HCT116 (cell line): ENCODE measurements around the gene SSTR3. TPM values are rescaled to one million over a fixed set of nuclear protein-coding genes. Genes with fewer than 3 reads are reported as not detected.

Experiments used
- ATAC-seq: fragments of 200-7000 bp; cut with Tn5 transposase; 2 replicates; pipeline ENCODE4 v1.9.1; 2020; ENCODE audit warnings: mild to moderate bottlenecking, moderate library complexity
- BruUV-seq: library from RNA; stranded (reverse); fragments of 400-500 nt; replicated peaks from 2 replicates; lab custom pipeline; 2021; lab: Mats Ljungman, UMichigan
- CTCF ChIA-PET: fragments of 300-600 bp; sonication (Branson Sonifier 250); formaldehyde crosslinking; loops from one replicate; lab custom pipeline; 2021; ENCODE audit warnings: antibody characterized with exemption; lab: Charles Lee
- POLR2A ChIA-PET: fragments of 300-600, 350-600 bp; sonication (Branson Sonifier 250); formaldehyde crosslinking; loops from one replicate; lab custom pipeline; 2021; ENCODE audit warnings: antibody characterized with exemption; lab: Charles Lee
- RAD21 ChIA-PET, 2 experiments: fragments of 300-600 bp; sonication (Branson Sonifier 250); formaldehyde crosslinking; loops; one replicate each; lab custom pipeline; 2023; ENCODE audit warnings: low total read pairs in 2 of 2; ENCODE audit not compliant: uncharacterized antibody in 2 of 2, unreplicated experiment in 2 of 2, low non-redundant PET in 1 of 2; lab: Charles Lee
- DNase-seq: peaks from one replicate; pipeline ENCODE4 v3.0.0-alpha.2; 2010; ENCODE audit warnings: low read depth, low spot score
- H2AFZ ChIP-seq: fragments of 200-600 bp; shearing (Covaris generic), sonication (generic); 2 replicates; pipeline ENCODE4 v1.6.1; 2017; ENCODE audit warnings: low read depth, mixed run types, mixed read lengths, antibody characterized with exemption, low read length; ENCODE audit not compliant: poor library complexity, severe bottlenecking
- H3K27ac ChIP-seq: 2 replicates; pipeline ENCODE4 v1.5.1; 2012; ENCODE audit warnings: low read depth, low read length
- H3K27me3 ChIP-seq: fragments of 200-600 bp; sonication (generic); 2 replicates; pipeline ENCODE4 v1.6.1; 2016; ENCODE audit warnings: mixed run types, low read length, mixed read lengths; ENCODE audit not compliant: insufficient read depth
- H3K36me3 ChIP-seq, 2 experiments: fragments of 200-500 bp in 1 of 2; fragments of 200-600 bp in 1 of 2; sonication (Bioruptor generic) in 1 of 2; sonication (generic) in 1 of 2; 2 replicates each; pipeline versions ENCODE4 v1.5.1 to v1.6.1; 2014 to 2016; ENCODE audit warnings: low read length in 2 of 2, inconsistent platforms in 1 of 2, mixed read lengths in 1 of 2, mixed run types in 1 of 2; ENCODE audit not compliant: insufficient read depth in 2 of 2, control insufficient read depth in 1 of 2
- H3K4me1 ChIP-seq, 2 experiments: fragments of 200-600 bp in 1 of 2; sonication (generic) in 1 of 2; 2 replicates each; pipeline versions ENCODE4 v1.5.1 to v1.6.1; 2012 to 2017; ENCODE audit warnings: low read length in 2 of 2, inconsistent platforms in 1 of 2, mild to moderate bottlenecking in 1 of 2, mixed read lengths in 1 of 2, mixed run types in 1 of 2, moderate library complexity in 1 of 2; ENCODE audit not compliant: insufficient read depth in 2 of 2, control insufficient read depth in 1 of 2
- H3K4me2 ChIP-seq: fragments of 200-600 bp; sonication (generic); 2 replicates; pipeline ENCODE4 v1.6.1; 2017; ENCODE audit warnings: mixed run types, low read length, mixed read lengths
- H3K4me3 ChIP-seq, 2 experiments: fragments of 200-600 bp in 1 of 2; sonication (generic) in 1 of 2; replicated peaks in 1 of 2; 2 replicates each; pipeline ENCODE4 v1.5.1; 2011 to 2016; ENCODE audit warnings: low read length in 2 of 2, control low read depth in 1 of 2, low read depth in 1 of 2, mild to moderate bottlenecking in 1 of 2, mixed read lengths in 1 of 2, mixed run types in 1 of 2
- H3K79me2 ChIP-seq: fragments of 200-600 bp; sonication (generic); 2 replicates; pipeline ENCODE4 v1.6.1; 2017; ENCODE audit warnings: mild to moderate bottlenecking, mixed run types, low read length, moderate library complexity, mixed read lengths; ENCODE audit not compliant: insufficient read depth
- H3K9ac ChIP-seq: fragments of 200-600 bp; sonication (generic); 2 replicates; pipeline ENCODE4 v1.6.1; 2016; ENCODE audit warnings: low read length, mixed read lengths
- H3K9me2 ChIP-seq: fragments of 200-600 bp; sonication (generic), shearing (Covaris generic); 2 replicates; pipeline ENCODE4 v1.6.1; 2017; ENCODE audit warnings: mixed run types, mild to moderate bottlenecking, moderate library complexity; ENCODE audit not compliant: insufficient read depth
- H3K9me3 ChIP-seq, 2 experiments: fragments of 200-500 bp in 1 of 2; fragments of 200-600 bp in 1 of 2; sonication (Bioruptor generic) in 1 of 2; sonication (generic) in 1 of 2; 2 replicates each; pipeline ENCODE4 v1.6.1; 2014 to 2017; ENCODE audit warnings: low read length in 2 of 2, mixed read lengths in 2 of 2, inconsistent platforms in 1 of 2, low read depth in 1 of 2, mild to moderate bottlenecking in 1 of 2, mixed run types in 1 of 2, moderate library complexity in 1 of 2; ENCODE audit not compliant: control insufficient read depth in 1 of 2, insufficient read depth in 1 of 2
- H4K20me1 ChIP-seq: fragments of 200-600 bp; sonication (generic), shearing (Covaris generic); 2 replicates; pipeline ENCODE4 v1.6.1; 2017; ENCODE audit warnings: mixed run types, mild to moderate bottlenecking, moderate library complexity; ENCODE audit not compliant: insufficient read depth
- CEBPB ChIP-seq: IDR thresholded peaks from 2 replicates; pipeline ENCODE4 v1.6.1; 2012; ENCODE audit warnings: low read depth
- EGR1 ChIP-seq: IDR thresholded peaks from 2 replicates; pipeline ENCODE4 v1.6.1; 2012; ENCODE audit warnings: low read depth
- ELF1 ChIP-seq: IDR thresholded peaks from 2 replicates; pipeline ENCODE4 v1.6.1; 2012; ENCODE audit warnings: low read depth, borderline replicate concordance
- EZH2phosphoT487 ChIP-seq: fragments of 200-600 bp; IDR thresholded peaks from 2 replicates; pipeline ENCODE4 v1.6.1; 2018; ENCODE audit warnings: antibody characterized with exemption, borderline replicate concordance
- FOSL1 ChIP-seq: IDR thresholded peaks from 2 replicates; pipeline ENCODE4 v1.6.1; 2012; ENCODE audit warnings: low read depth
- JUND ChIP-seq: IDR thresholded peaks from 2 replicates; pipeline ENCODE4 v1.6.1; 2012
- POLR2A ChIP-seq: IDR thresholded peaks from 2 replicates; pipeline ENCODE4 v1.7.0; 2011; ENCODE audit warnings: borderline replicate concordance; ENCODE audit not compliant: insufficient read depth, insufficient read length; ENCODE audit errors: extremely low read depth
- POLR2AphosphoS5 ChIP-seq: IDR thresholded peaks from 2 replicates; pipeline ENCODE4 v1.6.1; 2011; ENCODE audit warnings: mild to moderate bottlenecking, low read depth, low read length, moderate library complexity
- SP1 ChIP-seq: IDR thresholded peaks from 2 replicates; pipeline ENCODE4 v1.6.1; 2012; ENCODE audit warnings: low read depth
- TCF7L2 ChIP-seq: IDR thresholded peaks from 2 replicates; pipeline ENCODE4 v1.7.0; 2011; ENCODE audit warnings: borderline replicate concordance, inconsistent platforms; ENCODE audit not compliant: insufficient read depth, insufficient read length; ENCODE audit errors: extremely low read depth
- YY1 ChIP-seq: IDR thresholded peaks from 2 replicates; pipeline ENCODE4 v1.6.1; 2011; ENCODE audit warnings: low read length, low read depth, moderate library complexity, mild to moderate bottlenecking; ENCODE audit not compliant: insufficient replicate concordance; ENCODE audit errors: extremely low read depth
- ZFX ChIP-seq: fragments of 450-650 bp; IDR thresholded peaks from 2 replicates; pipeline ENCODE4 v1.6.1; 2017
- intact Hi-C: fragments of 100-400 bp; cut with micrococcal nuclease; formaldehyde crosslinking; loops from 2 replicates; pipeline ENCODE4 v1.10.0; 2022
- total RNA-seq: library from RNA; stranded (reverse); gene quantifications from one replicate; pipeline ENCODE4 v1.2.1, GENCODE V29; 2021; ENCODE audit not compliant: unreplicated experiment
- TF ChIP-seq, protein P1 (sequence below): IDR thresholded peaks from 2 replicates; pipeline ENCODE4 v1.6.1; 2012
- TF ChIP-seq, protein P2 (sequence below): IDR thresholded peaks from 2 replicates; pipeline ENCODE4 v1.6.1; 2012; ENCODE audit warnings: low read depth
- TF ChIP-seq, protein P3 (sequence below): IDR thresholded peaks from 2 replicates; pipeline ENCODE4 v1.6.1; 2012
- TF ChIP-seq, protein P4 (sequence below), 3 experiments: fragments of 200-600 bp in 1 of 3; sonication (generic) in 1 of 3; IDR thresholded peaks in 2 of 3; conservative IDR thresholded peaks in 1 of 3; 2 replicates each; pipeline ENCODE4 v1.5.1; 2012 to 2017; ENCODE audit warnings: low read depth in 2 of 3, low read length in 2 of 3, antibody characterized with exemption in 1 of 3, borderline replicate concordance in 1 of 3, control low read depth in 1 of 3, mild to moderate bottlenecking in 1 of 3, mixed read lengths in 1 of 3, mixed run types in 1 of 3, moderate library complexity in 1 of 3; ENCODE audit not compliant: insufficient read depth in 1 of 3
- TF ChIP-seq, protein P5 (sequence below): IDR thresholded peaks from 2 replicates; pipeline ENCODE4 v1.6.1; 2011; ENCODE audit warnings: mild to moderate bottlenecking, low read length, moderate library complexity; ENCODE audit not compliant: insufficient replicate concordance; ENCODE audit errors: extremely low read depth

Gene SSTR3
- total RNA-seq, 1 experiment from 2014 or later, result not detected

DNA sequence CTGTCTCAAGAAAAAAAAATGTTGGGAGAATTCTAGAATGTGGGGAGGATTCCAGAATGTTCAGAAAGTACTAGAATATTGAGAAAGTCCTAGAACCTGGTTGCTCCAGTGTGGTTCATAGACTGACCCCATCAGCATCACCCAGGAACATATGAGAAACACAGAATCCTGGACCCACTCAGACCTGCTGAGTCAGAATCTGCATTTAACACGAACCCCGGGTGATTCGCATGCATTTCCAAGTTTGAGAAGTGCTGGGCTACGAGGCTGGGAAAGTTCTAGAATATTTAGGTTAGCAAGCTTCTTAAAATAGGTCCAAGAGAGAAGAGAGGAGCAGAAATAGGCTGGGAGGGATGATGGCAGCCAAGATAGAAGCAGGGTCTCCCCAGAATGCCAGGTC lies 30.6 kb downstream of the SSTR3 start:
- Histone ChIP-seq H3K4me3 (no peak overlapping the region), H2AFZ (no peak overlapping the region), H3K4me1 (peaks cover 9 to 29% of the 10 kb centered on the region in 2 experiments), H3K27ac (no peak overlapping the region)
- POLR2A ChIA-PET, result no interaction called here
- TF ChIP-seq CEBPB (no peak), SP1 (no peak), FOSL1 (no peak), YY1 (no peak), POLR2A (no peak), ZFX (no peak), TCF7L2 (no peak), EZH2phosphoT487 (no peak), EGR1 (no peak), JUND (no peak), POLR2AphosphoS5 (no peak), ELF1 (no peak)
- TF ChIP-seq, protein P1, sequence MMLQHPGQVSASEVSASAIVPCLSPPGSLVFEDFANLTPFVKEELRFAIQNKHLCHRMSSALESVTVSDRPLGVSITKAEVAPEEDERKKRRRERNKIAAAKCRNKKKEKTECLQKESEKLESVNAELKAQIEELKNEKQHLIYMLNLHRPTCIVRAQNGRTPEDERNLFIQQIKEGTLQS, result no peak
- TF ChIP-seq, protein P2, sequence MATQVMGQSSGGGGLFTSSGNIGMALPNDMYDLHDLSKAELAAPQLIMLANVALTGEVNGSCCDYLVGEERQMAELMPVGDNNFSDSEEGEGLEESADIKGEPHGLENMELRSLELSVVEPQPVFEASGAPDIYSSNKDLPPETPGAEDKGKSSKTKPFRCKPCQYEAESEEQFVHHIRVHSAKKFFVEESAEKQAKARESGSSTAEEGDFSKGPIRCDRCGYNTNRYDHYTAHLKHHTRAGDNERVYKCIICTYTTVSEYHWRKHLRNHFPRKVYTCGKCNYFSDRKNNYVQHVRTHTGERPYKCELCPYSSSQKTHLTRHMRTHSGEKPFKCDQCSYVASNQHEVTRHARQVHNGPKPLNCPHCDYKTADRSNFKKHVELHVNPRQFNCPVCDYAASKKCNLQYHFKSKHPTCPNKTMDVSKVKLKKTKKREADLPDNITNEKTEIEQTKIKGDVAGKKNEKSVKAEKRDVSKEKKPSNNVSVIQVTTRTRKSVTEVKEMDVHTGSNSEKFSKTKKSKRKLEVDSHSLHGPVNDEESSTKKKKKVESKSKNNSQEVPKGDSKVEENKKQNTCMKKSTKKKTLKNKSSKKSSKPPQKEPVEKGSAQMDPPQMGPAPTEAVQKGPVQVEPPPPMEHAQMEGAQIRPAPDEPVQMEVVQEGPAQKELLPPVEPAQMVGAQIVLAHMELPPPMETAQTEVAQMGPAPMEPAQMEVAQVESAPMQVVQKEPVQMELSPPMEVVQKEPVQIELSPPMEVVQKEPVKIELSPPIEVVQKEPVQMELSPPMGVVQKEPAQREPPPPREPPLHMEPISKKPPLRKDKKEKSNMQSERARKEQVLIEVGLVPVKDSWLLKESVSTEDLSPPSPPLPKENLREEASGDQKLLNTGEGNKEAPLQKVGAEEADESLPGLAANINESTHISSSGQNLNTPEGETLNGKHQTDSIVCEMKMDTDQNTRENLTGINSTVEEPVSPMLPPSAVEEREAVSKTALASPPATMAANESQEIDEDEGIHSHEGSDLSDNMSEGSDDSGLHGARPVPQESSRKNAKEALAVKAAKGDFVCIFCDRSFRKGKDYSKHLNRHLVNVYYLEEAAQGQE, result no peak
- TF ChIP-seq, protein P3, sequence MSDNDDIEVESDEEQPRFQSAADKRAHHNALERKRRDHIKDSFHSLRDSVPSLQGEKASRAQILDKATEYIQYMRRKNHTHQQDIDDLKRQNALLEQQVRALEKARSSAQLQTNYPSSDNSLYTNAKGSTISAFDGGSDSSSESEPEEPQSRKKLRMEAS, result no peak
- TF ChIP-seq, protein P4, sequence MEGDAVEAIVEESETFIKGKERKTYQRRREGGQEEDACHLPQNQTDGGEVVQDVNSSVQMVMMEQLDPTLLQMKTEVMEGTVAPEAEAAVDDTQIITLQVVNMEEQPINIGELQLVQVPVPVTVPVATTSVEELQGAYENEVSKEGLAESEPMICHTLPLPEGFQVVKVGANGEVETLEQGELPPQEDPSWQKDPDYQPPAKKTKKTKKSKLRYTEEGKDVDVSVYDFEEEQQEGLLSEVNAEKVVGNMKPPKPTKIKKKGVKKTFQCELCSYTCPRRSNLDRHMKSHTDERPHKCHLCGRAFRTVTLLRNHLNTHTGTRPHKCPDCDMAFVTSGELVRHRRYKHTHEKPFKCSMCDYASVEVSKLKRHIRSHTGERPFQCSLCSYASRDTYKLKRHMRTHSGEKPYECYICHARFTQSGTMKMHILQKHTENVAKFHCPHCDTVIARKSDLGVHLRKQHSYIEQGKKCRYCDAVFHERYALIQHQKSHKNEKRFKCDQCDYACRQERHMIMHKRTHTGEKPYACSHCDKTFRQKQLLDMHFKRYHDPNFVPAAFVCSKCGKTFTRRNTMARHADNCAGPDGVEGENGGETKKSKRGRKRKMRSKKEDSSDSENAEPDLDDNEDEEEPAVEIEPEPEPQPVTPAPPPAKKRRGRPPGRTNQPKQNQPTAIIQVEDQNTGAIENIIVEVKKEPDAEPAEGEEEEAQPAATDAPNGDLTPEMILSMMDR (IDR thresholded peaks at IDR 0.05 in 2 of 3, conservative IDR thresholded peaks at IDR 0.05 in 1 of 3; ENCODE audit: borderline replicate concordance in 1 of 3, insufficient read depth in 1 of 3, low read depth in 2 of 3, low read length in 2 of 3), result no peak
- TF ChIP-seq, protein P5, sequence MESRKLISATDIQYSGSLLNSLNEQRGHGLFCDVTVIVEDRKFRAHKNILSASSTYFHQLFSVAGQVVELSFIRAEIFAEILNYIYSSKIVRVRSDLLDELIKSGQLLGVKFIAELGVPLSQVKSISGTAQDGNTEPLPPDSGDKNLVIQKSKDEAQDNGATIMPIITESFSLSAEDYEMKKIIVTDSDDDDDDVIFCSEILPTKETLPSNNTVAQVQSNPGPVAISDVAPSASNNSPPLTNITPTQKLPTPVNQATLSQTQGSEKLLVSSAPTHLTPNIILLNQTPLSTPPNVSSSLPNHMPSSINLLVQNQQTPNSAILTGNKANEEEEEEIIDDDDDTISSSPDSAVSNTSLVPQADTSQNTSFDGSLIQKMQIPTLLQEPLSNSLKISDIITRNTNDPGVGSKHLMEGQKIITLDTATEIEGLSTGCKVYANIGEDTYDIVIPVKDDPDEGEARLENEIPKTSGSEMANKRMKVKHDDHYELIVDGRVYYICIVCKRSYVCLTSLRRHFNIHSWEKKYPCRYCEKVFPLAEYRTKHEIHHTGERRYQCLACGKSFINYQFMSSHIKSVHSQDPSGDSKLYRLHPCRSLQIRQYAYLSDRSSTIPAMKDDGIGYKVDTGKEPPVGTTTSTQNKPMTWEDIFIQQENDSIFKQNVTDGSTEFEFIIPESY, result no peak
- TF ChIP-seq, all 23 proteins: peak for 0
- no peaks in the 10 kb centered on the region for H3K27me3 ChIP-seq
- RAD21 ChIA-PET, result no interaction called here
- intact Hi-C loops, result no loop called here
- ATAC-seq (no peak), DNase-seq (no peak)
- H3K79me2 ChIP-seq, result no peaks in the 10 kb centered on the region
- CTCF ChIA-PET, result no interaction called here
- H3K9me2 ChIP-seq, result no peaks in the 10 kb centered on the region
- no peak overlapping the region for H3K4me2 ChIP-seq
- no peaks in the 10 kb centered on the region for H3K36me3 ChIP-seq
- no peaks in the 10 kb centered on the region for H4K20me1 ChIP-seq
- H3K9ac ChIP-seq, result no peak overlapping the region
- BruUV-seq, result no TSS peak
- H3K9me3 ChIP-seq, result no peaks in the 10 kb centered on the region
